Fibroblast of skin of scalp (primary cell): Measurements from ENCODE around the gene RABGAP1L.
"Not testable (repeated sequence)": the region's sequence is repeated elsewhere in the genome, so short reads cannot be mapped to it uniquely, and the experiment has no call there.

Experiments used
- DNase-seq: peaks from one replicate; pipeline ENCODE4 v3.0.0-alpha.2; 2013

RABGAP1L gene

DNA sequence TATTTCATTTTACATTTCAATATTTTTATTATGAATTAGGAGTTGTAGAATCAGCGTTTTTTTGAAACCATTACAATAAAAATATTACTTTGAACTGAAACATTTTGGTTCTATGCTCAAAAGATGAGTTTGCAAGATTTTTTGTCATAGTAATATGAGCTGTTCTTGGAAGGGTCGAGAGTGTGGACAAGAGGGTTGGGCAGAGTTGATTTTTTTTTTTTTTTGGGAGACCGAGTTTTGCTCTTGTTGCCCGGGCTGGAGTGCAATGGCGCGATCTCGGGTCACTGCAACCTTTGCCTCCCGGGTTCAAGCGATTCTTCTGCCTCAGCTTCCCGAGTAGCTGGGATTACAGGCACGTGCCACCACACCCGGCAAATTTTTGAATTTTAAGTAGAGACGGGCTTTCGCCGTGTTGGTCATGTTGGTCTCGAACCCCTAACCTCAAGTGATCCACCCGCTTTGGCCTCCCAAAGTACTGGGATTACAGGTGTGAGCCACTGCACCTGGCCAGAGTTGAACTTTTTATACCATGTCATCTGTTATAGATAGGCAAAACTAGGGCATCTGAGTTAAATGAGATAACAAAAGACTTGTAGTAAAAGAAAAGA lies 843.7 kb downstream of the RABGAP1L start:
- no peak for DNase-seq

GRCh38 chr1:175003521-175003920 lies 844.2 kb downstream of the RABGAP1L start:
- no peak for DNase-seq

- no peak for DNase-seq
Observed at GRCh38 chr1:175005085-175005783, 845.9 kb downstream of the RABGAP1L start.

DNA sequence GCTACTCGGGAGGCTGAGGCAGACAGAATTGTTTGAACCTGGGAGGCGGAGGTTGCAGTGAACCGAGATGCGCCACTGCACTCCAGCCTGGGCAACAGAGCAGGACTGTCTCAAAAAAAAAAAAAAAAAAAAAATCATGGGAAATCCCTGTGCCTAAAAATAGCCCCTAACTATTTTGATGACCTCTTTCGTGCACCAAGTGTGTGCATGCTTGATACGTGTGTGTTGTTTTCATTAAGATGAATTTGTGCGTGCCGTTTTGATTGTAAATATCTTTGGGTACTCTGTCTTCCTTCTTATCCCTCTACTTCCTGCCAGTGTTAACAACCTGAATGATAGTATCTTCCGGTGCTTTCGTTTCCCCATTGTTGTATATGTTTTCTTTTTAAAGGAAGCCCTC lies 850.2 kb downstream of the RABGAP1L start:
- DNase-seq = no peak

- DNase-seq = no peak
Observed at GRCh38 chr1:175013445-175013844, 854.1 kb downstream of the RABGAP1L start.

DNA sequence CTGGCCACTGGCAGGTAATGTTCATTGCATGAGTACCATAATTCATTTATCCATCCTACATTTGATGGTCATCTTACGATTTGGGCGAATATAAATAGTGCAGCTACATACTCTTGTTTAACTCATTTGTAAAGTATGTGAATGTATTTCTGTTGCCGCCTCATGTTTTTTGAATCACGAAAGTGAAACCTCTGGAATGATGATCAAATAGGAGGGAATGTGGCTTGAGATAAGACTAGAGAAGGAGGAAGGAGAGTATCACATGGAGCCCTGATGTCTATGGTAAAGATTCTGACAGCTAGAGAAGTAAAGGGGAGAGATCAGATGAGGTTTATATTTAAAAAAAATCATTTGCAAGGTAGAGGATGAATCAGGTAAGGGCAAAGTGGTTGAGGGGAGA lies 855.9 kb downstream of the RABGAP1L start:
- DNase-seq = peak; percentile 73

- DNase-seq = no peak
Observed at GRCh38 chr1:175019524-175019923, 860.2 kb downstream of the RABGAP1L start.

DNA sequence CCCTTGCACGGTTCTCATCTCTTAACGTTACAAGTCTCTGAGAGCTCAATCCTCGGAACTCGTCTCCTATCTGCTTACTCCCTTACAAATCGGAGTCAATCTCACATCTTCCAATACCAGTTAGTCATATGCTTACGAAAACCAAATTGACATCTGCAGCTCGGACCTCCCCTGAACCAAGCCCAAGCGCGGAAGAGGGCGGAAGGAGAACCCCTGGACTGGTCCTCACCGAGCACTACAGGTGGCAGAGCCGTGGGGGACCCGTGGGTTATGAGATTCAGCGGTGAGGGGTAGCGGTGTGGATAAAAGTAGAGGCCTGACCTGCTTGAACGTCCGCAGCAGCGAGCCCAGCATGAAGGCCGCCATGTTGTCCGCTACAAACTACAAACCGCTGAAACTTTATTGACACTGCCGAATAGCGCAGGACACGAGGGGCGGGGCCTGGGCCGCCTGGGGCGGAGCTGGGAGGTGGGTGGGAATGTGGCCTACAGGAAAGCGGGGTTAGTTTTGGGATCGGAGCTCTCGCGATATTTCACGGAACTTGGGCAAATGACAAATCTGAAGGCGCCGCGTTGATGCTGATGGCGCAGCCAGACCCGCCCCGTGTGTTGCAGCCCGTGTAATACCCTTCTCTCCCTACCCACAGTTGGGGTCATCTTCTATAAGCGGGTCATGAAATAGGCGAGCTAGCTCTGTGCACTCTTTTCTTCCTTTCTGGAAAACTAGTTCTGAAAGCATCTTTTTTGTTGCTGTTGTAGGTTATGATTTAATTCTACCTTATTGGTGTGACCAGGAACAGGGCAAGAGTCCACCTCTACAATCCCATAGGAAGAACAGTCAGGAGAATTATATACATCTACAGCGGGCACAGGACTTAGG lies 864.0 kb downstream of the RABGAP1L start, which contains the start of gene MRPS14:
Gene MRPS14 (minus strand): TSS at position 383 of the 879 bp plus-strand sequence. CDS start 17 bp downstream, at position 366.
- DNase-seq = peak; percentile 99

GRCh38 chr1:175023922-175024242 lies 864.6 kb downstream of the RABGAP1L start:
- not testable (repeated sequence) for DNase-seq

- no peak for DNase-seq
Observed at GRCh38 chr1:175024773-175025172, 865.5 kb downstream of the RABGAP1L start.

- no peak for DNase-seq
Observed at GRCh38 chr1:175033953-175034352, 874.6 kb downstream of the RABGAP1L start.

GRCh38 chr1:175034775-175035174 lies 875.5 kb downstream of the RABGAP1L start:
- DNase-seq = no peak

- no peak for DNase-seq
Observed at GRCh38 chr1:175035865-175036264, 876.5 kb downstream of the RABGAP1L start.

- DNase-seq = no peak
Observed at GRCh38 chr1:175036476-175036875, 877.2 kb downstream of the RABGAP1L start.

GRCh38 chr1:175037416-175037815 lies 878.1 kb downstream of the RABGAP1L start:
- no peak for DNase-seq

DNA sequence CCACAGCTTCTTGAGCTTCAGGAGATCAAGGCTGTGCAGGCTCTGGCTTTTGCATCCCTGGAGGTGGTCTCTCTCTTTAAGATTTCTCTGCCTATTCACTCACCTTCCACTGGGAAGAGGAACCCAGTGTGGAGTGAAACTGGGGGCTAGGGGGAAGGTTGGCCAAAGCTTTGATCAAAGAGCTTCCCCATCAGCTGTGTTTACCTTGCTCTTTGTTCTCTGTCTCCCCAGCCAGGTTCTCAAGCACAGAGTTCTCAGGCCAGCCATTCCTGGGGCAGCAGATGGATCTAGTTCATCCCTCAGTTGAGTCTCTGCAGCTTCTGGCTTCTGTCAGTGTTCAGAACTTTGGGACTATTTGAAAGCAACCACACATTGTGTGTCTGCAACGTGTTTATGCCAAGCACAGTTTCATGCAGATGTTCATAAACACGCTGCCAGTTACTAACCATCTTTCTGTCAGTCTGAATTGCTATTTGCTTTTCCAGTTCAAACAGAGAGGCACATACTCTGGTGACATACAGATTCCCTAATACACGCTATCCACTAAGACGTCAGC lies 881.1 kb downstream of the RABGAP1L start:
- DNase-seq = no peak

GRCh38 chr1:175042650-175043049 lies 883.3 kb downstream of the RABGAP1L start:
- no peak for DNase-seq

DNA sequence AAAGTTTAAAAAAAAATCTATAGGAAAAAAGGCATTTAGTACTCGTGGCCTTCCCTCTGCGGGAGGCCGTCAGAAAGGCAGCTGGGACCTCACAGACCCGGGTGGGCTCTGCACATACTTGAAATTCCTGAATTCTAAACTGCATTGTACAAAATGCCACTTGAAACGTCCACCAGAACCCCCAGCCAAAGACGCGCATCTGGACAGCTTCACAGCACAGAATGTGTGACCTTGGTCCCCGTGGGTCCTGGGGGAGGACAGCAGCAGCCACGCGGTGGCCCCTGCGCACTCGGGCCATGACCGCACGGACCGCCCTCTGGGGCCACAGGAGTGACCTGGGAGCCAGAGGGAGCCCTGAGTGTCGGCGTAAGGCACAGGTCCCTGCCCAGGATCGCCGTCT lies 884.5 kb downstream of the RABGAP1L start:
- DNase-seq = peak; percentile 45

DNA sequence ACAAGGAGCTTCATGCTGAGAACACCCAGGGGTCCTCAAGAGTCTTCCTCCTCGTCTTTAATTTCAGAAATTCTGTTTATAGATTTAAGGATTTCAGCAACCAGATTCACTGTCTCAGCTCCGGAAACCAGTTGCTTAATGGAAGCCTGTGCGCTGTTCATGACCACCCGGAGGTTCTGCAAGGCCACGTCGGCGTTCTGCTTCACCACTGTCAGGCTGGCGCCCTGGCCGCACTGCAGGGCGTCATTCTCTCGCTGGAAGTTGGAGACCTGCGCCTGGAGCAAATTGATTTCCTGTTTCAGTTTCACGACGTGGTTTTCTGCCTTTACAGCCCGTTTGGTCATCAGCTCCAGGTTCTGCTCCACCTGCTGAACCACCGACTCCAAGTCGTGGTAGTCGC lies 885.3 kb downstream of the RABGAP1L start:
- not testable (repeated sequence) for DNase-seq
